AG20443 (cell line): ENCODE measurements around the gene EIF4E1B.
A peak's percentile ranks its signal among the peaks of the same experiment; 100 is the strongest.

Experiments
- DNase-seq: peaks from one replicate; pipeline ENCODE4 v3.0.0; 2012; ENCODE audit warnings: low spot score, mixed read lengths

Gene EIF4E1B

GRCh38 chr5:176647030-176647842 is 16.8 kb downstream of the EIF4E1B start, which contains the start of gene TSPAN17:
Gene TSPAN17, plus strand, starts transcription at chr5:176647484. Its CDS starts 132 bp downstream, at chr5:176647616.
- DNase-seq: peak; percentile 100

GRCh38 chr5:176647843-176648473 is 17.5 kb downstream of the EIF4E1B start:
- peak; percentile 44 for DNase-seq

GRCh38 chr5:176648474-176649194 is 18.2 kb downstream of the EIF4E1B start:
- DNase-seq: no peak

- DNase-seq: no peak
Observed at GRCh38 chr5:176650354-176650884, 19.9 kb downstream of the EIF4E1B start.

DNA sequence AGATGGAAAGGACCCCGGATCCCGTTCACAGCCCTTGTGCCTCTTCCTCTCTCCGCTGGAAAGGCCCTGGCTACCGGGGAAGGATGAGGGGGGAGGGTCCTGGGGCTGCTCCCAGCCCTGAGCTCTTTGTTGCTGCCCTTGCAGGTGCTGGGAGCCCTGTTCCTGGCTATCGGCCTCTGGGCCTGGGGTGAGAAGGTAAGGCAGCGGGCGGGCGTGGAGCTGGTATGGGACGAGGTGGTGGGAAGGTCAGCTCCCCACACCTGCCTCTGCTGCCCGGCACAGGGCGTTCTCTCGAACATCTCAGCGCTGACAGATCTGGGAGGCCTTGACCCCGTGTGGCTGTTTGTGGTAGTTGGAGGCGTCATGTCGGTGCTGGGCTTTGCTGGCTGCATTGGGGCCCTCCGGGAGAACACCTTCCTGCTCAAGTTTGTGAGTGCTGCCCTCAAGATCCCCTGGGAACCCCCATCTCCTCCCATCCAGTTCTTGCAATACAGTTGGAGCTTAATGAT is 21.1 kb downstream of the EIF4E1B start:
- no peak for DNase-seq

- DNase-seq: peak; percentile 43
Observed at GRCh38 chr5:176652136-176652535, 21.7 kb downstream of the EIF4E1B start.

DNA sequence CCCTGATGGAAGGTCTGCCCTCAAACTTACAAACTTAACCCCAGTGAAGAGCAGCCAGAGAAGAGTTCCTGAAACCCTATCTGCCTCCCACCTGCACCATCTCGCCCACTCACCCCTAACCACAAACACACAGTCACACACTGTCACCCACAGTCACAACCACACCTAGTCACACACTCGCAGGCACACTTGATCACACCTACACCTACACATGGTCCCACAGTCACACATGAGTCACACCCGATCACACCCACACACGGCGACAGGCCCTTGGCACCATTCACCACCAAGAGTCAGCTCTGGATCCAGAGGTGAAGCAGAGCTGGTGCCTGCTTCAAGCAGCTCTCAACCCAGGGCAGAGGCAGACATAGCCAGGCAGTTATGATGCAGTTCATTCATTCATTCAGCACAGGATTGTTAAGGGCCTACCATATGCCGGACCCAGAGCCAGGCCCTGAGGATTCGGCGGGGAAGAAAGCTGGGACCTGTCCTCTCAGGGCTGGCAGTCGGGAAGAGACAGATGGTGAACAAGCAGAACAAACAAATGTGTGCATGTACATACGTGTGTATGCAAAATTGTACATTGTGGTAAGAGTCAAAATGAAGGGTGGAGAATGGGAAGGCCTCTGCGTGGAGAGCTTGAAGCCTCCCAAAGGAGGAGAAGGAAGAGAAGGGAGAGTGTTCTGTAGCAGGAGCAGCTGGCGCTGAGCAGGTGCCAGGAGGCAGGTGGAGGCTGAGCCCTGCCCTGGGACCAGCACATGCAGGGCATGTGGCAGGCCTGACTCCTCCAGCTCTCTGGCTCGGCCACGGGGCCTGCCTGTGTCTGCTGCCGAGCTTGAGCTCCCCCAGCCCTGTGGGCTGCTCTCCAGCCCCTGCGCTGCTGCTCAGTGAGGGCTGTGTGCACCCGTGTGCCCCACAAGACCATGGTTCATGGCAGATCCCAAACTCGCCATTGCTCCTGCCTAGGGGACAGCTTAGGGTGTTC is 23.2 kb downstream of the EIF4E1B start:
- DNase-seq: no peak

DNA sequence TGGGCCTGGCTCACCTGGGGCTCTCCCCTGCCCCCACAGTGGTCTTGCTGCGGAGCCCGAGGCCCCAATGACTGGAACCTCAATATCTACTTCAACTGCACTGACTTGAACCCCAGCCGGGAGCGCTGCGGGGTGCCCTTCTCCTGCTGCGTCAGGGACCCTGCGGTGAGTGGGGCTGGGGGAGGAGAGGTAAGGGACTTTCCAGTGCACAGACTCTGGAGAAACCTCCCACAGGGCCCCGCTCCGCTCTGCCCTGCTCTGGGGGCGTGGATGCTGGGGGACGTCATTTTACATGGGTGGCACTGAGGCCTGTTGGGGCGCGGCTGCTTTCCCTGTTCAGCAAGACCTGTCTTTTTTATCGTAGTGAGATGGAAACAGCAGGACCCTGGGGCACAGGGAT is 24.4 kb downstream of the EIF4E1B start:
- no peak for DNase-seq

DNA sequence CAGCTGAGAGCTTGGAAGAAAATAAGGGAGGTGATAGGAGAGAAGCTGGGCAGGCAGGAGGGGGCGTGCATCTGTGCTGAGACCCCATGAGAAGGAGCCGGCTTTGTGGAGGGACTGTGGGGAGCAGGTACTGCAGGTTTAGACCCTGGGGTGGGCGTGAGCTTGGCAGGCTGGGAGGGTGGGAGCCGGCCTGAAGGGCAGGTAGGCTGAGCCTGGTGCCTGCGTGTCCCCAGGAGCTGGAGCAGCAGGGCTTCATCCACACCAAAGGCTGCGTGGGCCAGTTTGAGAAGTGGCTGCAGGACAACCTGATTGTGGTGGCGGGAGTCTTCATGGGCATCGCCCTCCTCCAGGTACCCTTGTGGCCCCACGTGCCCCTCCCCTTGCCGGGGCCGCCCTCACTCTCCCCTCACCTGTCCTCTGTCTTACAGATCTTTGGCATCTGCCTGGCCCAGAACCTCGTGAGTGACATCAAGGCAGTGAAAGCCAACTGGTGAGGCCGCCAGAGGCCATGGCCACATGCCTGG is 26.1 kb downstream of the EIF4E1B start:
- DNase-seq: no peak

DNA sequence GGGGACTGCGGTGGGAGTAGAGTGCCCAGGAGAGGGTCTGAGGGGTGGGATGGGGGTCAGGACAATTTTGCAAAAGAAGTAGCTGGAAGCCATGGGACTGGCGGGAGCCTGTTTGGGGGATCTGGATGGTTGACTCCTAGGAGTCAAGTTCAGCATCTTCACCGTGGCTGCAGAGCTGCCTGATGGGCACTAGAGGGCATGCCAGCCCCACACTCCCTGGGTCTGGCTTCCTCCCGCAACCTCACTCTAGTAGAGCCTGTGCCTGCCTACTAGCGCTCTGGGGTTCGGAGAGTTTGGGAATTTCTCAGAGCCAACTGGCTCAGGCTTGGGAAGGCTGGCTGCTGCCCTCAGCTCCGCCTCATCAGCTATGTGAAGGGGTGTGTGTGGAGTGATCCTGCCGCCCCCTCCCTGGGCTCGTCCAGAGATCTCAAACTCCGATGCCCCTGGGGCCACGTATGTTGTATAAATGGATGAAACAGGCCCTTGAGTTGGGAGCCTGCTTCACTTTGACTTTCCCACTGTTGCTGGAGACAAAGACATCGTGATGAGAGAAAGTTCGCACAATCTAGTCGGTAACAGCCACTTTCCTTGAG is 27.6 kb downstream of the EIF4E1B start:
- peak; percentile 85 for DNase-seq

DNA sequence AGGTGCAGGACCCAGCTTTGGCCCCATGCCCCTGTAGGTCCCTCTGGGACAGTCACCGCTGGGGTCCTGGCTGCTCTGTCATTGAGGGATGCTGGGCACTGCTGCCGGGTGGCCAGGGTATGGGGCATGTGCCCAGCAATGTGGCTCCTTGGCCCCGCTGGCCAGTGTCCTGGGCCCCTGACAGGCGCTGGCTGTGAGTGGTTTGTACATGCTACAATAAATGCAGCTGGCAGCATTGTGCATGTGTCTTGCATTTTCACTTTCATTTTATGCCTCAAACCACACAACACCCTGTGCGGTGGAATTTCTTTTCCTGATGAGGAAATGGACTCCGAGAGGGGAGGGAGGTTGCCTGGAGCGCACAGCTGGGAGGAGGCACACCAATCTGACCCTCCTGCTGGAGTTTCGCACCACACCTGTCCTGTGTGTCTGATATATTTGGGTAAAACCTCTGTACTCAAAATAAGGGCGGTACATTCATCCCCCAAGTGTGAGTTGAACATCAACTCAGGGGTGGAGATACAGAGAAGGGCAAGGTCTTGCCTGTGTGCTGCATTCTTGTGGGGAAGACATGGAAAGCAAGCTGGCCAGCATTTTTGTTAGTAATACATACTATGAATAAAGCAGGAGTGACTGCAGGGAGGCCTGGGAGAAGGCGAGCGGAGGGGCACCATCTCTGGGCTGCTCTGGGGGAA is 28.5 kb downstream of the EIF4E1B start:
- peak; percentile 41 for DNase-seq

DNA sequence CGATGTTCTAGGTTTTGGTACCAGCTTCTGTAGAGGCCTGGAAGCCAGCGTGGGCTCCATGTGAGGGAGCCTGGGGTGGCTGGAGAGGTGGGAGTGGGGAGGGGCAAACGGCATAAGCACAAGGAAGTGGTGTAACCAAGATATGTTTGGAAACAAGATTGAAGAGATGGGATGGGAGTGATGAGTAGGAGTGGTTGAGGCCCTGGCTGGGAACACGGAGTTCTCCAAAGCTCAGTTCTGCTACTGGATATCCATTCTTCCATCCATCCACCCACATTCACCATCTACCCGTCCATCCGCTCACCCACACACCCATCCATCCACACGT is 29.0 kb downstream of the EIF4E1B start:
- DNase-seq: no peak

DNA sequence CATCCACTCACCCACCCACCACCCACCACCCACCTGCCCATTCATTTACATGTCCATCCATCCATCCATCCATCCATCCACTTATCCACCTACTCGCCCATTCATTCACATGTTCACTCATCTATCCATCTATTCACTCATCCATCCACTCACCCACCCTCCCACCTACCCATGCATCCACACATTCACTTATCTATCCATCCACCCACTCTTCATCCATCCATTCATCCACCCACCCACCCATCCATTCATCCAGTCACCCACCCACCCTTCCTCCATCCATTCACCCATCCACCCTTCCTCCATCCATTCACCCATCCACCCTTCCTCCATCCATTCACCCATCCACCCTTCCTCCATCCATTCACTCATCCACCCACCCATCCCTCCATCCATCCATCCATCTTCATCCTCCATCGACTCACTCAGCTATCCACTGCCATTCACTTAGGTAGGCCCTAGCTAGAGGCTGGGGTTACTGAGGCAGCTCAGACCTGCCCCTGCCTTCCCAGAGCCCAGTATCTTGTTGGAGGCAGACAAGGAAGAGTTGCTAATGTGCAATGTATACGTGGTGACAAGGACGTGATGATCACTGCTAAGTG is 29.5 kb downstream of the EIF4E1B start:
- no peak for DNase-seq

GRCh38 chr5:176660530-176660859 is 30.0 kb downstream of the EIF4E1B start:
- DNase-seq: no peak

DNA sequence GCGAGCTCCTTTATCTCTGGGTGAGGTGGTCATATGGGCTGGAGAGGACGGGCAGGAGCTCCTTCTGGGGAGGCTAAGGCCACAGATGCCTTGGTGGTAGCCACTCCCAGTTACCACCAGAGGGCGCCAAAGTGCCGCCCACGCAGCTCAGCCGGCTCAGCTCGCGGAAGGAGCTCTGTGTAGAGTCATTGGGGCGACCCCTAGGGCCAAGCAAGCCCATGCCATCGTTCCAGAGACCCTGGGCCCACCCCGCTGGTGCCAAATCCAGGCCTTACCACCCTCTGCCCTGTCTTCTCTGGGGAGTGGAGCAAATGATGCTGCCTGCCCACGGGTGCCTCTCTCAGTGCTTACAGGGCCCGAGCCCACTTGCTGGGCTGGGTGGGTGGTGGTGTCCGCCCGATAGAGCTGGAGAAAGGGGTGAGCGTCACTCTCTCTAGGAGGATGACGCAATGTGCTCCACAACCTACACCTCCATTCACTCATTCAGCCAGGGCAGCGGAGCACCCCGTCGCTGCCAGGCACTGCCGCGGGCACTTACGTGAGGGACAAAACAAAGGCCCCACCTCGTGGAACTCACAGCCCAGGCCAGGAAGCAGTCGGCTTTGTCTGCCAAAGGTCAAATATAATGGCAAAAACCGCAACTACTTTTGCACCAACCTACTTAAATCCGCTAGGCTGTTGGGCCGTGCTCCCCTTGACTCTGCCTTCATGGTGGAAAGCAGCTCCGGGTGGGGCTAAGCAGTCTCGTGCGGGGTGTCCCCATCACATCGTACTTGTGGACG is 30.6 kb downstream of the EIF4E1B start:
- DNase-seq: peak; percentile 94

DNA sequence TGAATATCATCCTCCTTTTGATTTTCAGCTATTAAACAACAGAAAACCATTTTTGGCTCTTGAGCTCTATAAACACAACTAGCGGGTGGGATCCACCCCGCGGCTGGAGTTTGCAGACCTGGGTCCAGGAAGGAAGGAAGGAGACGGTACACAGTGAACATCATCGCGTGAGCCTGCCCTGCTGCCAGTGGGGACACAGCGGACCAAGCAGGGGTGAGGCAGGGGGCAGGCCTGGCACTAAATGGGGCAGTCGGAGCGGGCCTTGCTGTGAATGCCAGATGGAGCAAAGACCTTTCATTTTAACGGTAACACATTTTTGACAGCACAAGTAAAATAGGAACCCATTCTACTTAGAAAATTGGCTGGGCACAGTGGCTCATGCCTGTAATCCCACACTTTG is 31.2 kb downstream of the EIF4E1B start:
- no peak for DNase-seq

- no peak for DNase-seq
Observed at GRCh38 chr5:176662371-176663333, 32.2 kb downstream of the EIF4E1B start.

DNA sequence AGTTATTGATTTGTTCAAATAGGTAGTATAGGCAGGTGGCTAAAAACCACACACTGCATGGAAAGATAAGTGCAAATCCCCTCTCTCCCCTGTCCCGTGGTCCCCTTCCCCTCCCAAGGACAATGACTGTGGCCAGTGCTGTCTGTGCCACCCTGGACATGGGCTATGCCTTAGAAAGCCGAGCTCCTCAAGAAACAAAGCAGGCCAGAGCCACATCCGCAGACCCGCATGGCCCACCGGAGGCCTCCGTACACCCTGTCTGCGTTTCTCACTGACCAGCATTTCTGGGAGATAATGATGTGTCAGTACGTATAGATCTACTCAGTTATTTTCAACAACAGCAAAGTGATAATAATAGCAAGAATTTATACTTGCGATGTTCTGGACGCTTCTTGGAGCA is 33.1 kb downstream of the EIF4E1B start:
- DNase-seq: no peak
